GM21717 (cell line): Measurements from ENCODE around the gene FAM209A.
"Not testable (repeated sequence)": the region's sequence is repeated elsewhere in the genome, so short reads cannot be mapped to it uniquely, and the experiment has no call there.

ENCODE experiments used
- ATAC-seq: cut with Tn5 transposase; IDR thresholded peaks from one replicate; pipeline ENCODE4 v1.9.1; 2021; ENCODE audit warnings: mild to moderate bottlenecking, moderate library complexity; ENCODE audit not compliant: unreplicated experiment

FAM209A gene

GRCh38 chr20:56524444-56524843 is at the start of gene FAM209A:
Gene FAM209A (plus strand): TSS chr20:56524744. CDS start chr20:56524809, 65 bp downstream.
- ATAC-seq: not testable (repeated sequence)

GRCh38 chr20:56483970-56484369 is 40.6 kb upstream of the FAM209A start:
- no peak for ATAC-seq

DNA sequence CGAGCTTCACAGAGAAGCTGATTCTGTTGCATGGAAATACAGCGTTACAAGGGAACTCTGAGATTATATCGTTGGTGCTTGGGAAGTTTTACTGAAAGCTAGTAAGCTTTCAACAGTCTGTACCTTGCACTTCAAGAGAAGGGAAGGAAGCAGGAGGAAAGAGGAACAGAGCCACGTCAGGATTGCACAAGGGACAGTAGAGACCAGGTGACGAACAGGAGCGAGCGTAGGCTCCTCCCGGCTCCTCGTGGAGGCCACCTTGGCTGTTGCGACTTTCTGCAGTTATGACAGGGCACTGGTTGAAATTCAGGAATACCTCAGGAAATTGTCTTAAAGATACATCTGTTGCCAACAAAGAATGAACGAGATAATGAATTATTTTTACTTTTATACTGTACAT is 37.3 kb upstream of the FAM209A start:
- ATAC-seq: no peak

GRCh38 chr20:56488566-56488965 is 36.0 kb upstream of the FAM209A start:
- ATAC-seq: no peak

- ATAC-seq: no peak
These were observed 23.4 kb upstream of the FAM209A start for GRCh38 chr20:56501116-56501515.

DNA sequence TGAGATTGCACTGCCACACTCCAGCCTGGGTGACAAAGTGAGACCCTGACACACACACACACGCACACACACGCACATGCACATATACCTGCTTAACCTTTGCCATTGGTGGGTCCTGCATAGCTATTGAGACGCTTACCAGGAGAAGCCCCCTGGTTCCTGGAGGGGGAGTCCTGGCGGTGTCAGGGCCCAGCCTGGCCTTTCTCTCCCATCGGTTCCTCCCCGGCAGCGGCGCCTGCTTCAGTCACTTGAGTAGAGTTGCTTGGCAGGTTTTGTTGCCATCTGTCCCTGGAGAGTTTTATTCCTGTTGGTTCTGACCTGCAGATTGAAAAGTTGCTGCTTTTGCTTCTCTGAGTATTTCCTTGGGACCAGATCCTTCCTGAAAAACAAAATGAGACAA is 20.6 kb upstream of the FAM209A start:
- ATAC-seq: no peak

DNA sequence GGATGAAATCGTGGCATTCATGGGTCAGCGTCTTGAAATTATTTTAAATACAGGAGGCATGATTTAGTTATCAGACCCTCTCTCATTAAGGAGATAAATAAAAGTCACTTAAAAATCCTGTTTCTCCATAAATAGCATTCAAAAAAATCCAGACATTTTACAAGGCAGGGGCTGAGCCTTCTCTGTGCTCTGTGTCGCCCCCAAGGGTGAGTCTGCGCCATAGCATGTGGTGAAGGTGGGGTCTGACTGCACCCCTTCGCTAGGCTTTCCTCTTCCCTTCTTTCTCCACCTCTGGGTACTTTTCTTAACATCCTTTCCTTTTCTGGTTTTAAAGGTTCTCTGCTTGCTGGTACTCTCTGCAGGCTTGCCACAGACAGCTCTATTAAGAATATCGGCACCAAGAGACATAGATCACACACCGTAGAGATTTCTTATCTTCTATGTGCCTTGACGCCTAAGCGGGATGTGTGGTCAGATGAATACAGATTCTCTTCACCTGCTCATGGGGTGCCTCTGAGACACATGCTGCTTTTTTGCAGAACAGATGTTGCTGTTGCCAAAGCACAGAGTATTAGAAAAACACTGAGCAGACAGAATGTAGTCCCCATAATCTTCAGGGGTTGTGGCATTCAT is 20.1 kb upstream of the FAM209A start:
- ATAC-seq: no peak

- no peak for ATAC-seq
These were observed 18.4 kb upstream of the FAM209A start for GRCh38 chr20:56506103-56506502.

GRCh38 chr20:56511926-56512325 is 12.6 kb upstream of the FAM209A start:
- no peak for ATAC-seq

GRCh38 chr20:56513161-56514150 is 11.1 kb upstream of the FAM209A start:
- no peak for ATAC-seq

DNA sequence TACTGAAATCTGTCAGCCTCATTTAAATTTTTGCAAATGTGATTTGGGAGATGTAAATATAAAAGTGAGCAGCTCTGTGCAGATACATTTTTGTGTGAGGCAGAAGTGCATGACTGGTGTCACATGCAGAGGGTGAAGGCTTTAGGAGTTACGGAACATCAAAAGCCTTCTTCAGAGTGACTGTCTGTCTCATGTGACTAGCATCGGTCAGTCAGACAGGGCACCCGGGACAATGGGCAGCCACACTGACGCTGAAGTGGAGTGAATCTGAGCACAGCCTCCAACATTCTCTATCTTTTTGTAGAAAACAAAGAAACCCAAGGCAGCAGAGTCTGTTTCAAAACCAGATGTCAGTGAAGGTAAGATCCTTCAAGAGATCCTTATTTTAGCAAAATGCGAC is 7.9 kb upstream of the FAM209A start:
- no peak for ATAC-seq

DNA sequence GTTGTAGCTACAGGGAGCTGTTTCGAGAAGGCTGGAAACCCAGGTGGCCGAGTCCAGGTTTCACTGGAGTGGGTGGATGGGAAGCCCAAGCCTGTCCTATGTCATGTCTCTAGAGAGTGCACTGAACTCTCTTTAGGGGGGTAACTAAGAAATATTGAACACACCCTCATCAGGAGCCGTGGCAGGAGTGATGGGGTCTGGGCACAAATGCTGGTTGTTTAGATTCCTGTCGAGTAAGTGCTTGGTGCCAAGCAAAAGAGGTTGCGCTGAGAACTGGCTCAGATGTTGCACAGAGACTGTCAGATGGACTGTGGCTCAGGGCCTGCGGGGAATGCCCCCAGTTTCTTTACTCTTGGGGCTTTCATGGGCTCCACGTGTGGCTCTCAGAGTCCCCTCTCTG is 7.3 kb upstream of the FAM209A start:
- ATAC-seq: no peak

DNA sequence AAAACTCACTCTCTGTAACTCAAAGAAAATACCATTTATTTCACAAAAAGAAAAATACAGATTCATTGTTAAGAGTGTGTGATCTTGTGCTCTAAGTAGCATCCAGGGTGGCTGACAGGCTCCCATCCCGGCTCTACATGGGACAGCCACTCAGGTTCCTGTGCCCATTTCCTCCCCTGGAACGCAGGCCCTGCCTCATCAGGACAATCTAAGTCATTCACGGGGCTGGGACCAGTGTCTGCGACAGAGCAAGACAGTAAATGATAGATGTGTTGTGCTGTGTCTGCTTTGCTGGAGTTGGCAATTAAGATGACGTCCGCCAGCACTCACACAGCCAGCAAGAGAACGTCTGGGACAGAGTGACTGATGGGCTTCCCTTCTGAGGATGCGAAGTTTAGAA is 6.9 kb upstream of the FAM209A start:
- no peak for ATAC-seq

GRCh38 chr20:56518126-56518525 is 6.4 kb upstream of the FAM209A start:
- no peak for ATAC-seq

GRCh38 chr20:56518721-56519398 is 5.7 kb upstream of the FAM209A start:
- ATAC-seq: no peak

- no peak for ATAC-seq
These were observed 5.0 kb upstream of the FAM209A start for GRCh38 chr20:56519551-56519950.

- ATAC-seq: no peak
These were observed 4.4 kb upstream of the FAM209A start for GRCh38 chr20:56520180-56520579.

GRCh38 chr20:56520746-56521354 is 3.7 kb upstream of the FAM209A start:
- ATAC-seq: not testable (repeated sequence)

GRCh38 chr20:56522311-56522710 is 2.2 kb upstream of the FAM209A start:
- no peak for ATAC-seq

DNA sequence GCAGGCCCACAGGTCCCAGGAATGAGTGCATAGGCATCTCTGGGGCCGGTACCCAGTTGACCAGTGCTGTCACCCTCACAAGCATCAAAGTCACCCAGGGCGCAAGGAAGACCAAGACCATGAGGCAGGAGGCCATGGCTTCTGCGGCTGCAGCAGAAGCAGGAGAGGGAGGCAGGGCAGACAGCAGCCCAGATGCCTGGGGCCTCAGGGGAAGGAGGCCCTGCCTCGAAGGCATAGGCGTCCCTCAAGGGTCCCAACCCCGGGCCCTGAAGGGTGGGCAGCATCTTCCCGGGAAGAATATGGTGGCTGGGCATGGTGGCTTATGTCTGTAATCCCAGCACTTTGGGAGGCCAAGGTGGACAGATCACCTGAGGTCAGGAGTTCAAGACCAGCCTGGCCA is 3.0 kb downstream of the FAM209A start:
- ATAC-seq: no peak

- ATAC-seq: not testable (repeated sequence)
These were observed 8.4 kb downstream of the FAM209A start, which contains the start of gene FAM209B for GRCh38 chr20:56532946-56533345. Gene FAM209B (plus strand): TSS chr20:56533246. CDS start chr20:56533342, 96 bp downstream.
